SK-N-SH treated with all-trans-retinoic acid at 6 μM for 48 hours (cell line): ENCODE results near the gene RHEX.
"Not testable (repeated sequence)": the region's sequence is repeated elsewhere in the genome, so short reads cannot be mapped to it uniquely, and the experiment has no call there.

ENCODE experiments used
- ATAC-seq: fragments of 200-7000 bp; cut with Tn5 transposase; 3 replicates; pipeline ENCODE4 v1.9.1; 2020; ENCODE audit warnings: mild to moderate bottlenecking, moderate library complexity
- ARNTL ChIP-seq: fragments of 450-650 bp; formaldehyde crosslinking; IDR thresholded peaks from 2 replicates; pipeline ENCODE4 v1.5.0; 2020; ENCODE audit warnings: low read depth, mild to moderate bottlenecking, moderate library complexity, borderline replicate concordance
- BACH2 ChIP-seq: fragments of 250-450 bp; sonication (Bioruptor Pico); IDR thresholded peaks from 2 replicates; pipeline ENCODE4 v1.9.0; 2021; ENCODE audit warnings: mild to moderate bottlenecking, borderline replicate concordance
- CREB5 ChIP-seq: fragments of 250-450 bp; sonication (Bioruptor Pico); IDR thresholded peaks from 2 replicates; pipeline ENCODE4 v1.5.1; 2020; ENCODE audit warnings: low read depth, mild to moderate bottlenecking, moderate library complexity
- ESRRG ChIP-seq: fragments of 250-450 bp; sonication (Bioruptor Pico); IDR thresholded peaks from 2 replicates; pipeline ENCODE4 v1.6.1; 2021; ENCODE audit warnings: mild to moderate bottlenecking
- OSR1 ChIP-seq: fragments of 250-450 bp; sonication (Bioruptor Pico); IDR thresholded peaks from 2 replicates; pipeline ENCODE4 v1.8.0; 2022; ENCODE audit warnings: moderate library complexity, mild to moderate bottlenecking, inconsistent platforms
- PATZ1 ChIP-seq: fragments of 250-450 bp; sonication (Bioruptor Pico); IDR thresholded peaks from 2 replicates; pipeline ENCODE4 v1.8.0; 2020; ENCODE audit warnings: mild to moderate bottlenecking, moderate library complexity, borderline replicate concordance
- PPARA ChIP-seq: fragments of 250-450 bp; sonication (Bioruptor Pico); IDR thresholded peaks from 2 replicates; pipeline ENCODE4 v1.5.0; 2020; ENCODE audit warnings: mild to moderate bottlenecking, borderline replicate concordance
- SNAI2 ChIP-seq: fragments of 250-450 bp; sonication (Bioruptor Pico); IDR thresholded peaks from 2 replicates; pipeline ENCODE4 v1.5.0; 2020; ENCODE audit warnings: mild to moderate bottlenecking, moderate library complexity
- TOX ChIP-seq: fragments of 250-450 bp; sonication (Bioruptor Pico); IDR thresholded peaks from 2 replicates; pipeline ENCODE4 v1.8.0; 2021; ENCODE audit warnings: mild to moderate bottlenecking, moderate library complexity, borderline replicate concordance
- ZC3H10 ChIP-seq: fragments of 250-450 bp; sonication (Bioruptor Pico); IDR thresholded peaks from 2 replicates; pipeline ENCODE4 v1.5.1; 2021; ENCODE audit warnings: mild to moderate bottlenecking, moderate library complexity
- ZFP3 ChIP-seq: fragments of 250-450 bp; sonication (Bioruptor Pico); IDR thresholded peaks from 2 replicates; pipeline ENCODE4 v1.5.0; 2020; ENCODE audit warnings: mild to moderate bottlenecking, moderate library complexity
- TF ChIP-seq, protein P1 (sequence below): fragments of 250-450 bp; sonication (Bioruptor Pico); IDR thresholded peaks from 2 replicates; pipeline ENCODE4 v1.5.1; 2021; ENCODE audit warnings: mild to moderate bottlenecking, moderate library complexity
- TF ChIP-seq, protein P2 (sequence below): fragments of 250-450 bp; sonication (Bioruptor Pico); IDR thresholded peaks from 2 replicates; pipeline ENCODE4 v1.5.0; 2020; ENCODE audit warnings: mild to moderate bottlenecking, moderate library complexity

RHEX gene

GRCh38 chr1:206052919-206053610 lies at the start of gene RHEX:
Gene RHEX (plus strand): TSS chr1:206053173. CDS start chr1:206097829, 44,656 bp downstream.
- ATAC-seq: not testable (repeated sequence)

- no peak for ATAC-seq
- TF ChIP-seq, protein P1, sequence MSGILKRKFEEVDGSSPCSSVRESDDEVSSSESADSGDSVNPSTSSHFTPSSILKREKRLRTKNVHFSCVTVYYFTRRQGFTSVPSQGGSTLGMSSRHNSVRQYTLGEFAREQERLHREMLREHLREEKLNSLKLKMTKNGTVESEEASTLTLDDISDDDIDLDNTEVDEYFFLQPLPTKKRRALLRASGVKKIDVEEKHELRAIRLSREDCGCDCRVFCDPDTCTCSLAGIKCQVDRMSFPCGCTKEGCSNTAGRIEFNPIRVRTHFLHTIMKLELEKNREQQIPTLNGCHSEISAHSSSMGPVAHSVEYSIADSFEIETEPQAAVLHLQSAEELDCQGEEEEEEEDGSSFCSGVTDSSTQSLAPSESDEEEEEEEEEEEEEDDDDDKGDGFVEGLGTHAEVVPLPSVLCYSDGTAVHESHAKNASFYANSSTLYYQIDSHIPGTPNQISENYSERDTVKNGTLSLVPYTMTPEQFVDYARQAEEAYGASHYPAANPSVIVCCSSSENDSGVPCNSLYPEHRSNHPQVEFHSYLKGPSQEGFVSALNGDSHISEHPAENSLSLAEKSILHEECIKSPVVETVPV (CRISPR knock-in tag): no peak
- no peak for TF ChIP-seq ARNTL
- no peak for TF ChIP-seq ZFP3 (CRISPR knock-in tag)
- no peak for TF ChIP-seq CREB5
These were observed 48.8 kb upstream of the RHEX start for GRCh38 chr1:206003854-206004800.

GRCh38 chr1:206004826-206005225 lies 48.1 kb upstream of the RHEX start:
- ATAC-seq: no peak
- TF ChIP-seq CREB5 (no peak), TOX (no peak)

DNA sequence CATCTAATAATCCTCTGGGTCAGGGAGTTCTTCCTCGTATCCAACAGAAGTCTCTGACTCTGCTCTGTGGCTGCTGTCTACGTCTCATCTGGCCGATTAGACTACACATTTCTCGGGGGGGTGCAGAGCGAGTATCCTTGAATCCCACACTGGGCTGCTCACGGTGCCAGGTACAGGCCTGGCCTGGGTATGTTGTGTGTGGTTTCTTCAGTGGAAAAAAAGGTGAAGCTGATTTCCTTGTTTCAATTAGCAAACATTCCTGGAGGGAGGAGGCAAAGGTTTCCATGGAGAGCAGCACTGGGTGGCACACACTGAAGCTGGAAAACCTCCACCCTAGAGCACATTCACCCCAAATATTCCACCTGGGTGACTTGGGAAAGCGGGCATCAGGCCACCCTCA lies 47.7 kb upstream of the RHEX start:
- TF ChIP-seq ZC3H10 (CRISPR knock-in tag) (no peak), OSR1 (no peak), BACH2 (no peak), ESRRG (no peak), PPARA (no peak), ARNTL (no peak), SNAI2 (CRISPR knock-in tag) (no peak), CREB5 (no peak), PATZ1 (CRISPR knock-in tag) (no peak)
- TF ChIP-seq, protein P1 (CRISPR knock-in tag): no peak
- TF ChIP-seq, protein P2, sequence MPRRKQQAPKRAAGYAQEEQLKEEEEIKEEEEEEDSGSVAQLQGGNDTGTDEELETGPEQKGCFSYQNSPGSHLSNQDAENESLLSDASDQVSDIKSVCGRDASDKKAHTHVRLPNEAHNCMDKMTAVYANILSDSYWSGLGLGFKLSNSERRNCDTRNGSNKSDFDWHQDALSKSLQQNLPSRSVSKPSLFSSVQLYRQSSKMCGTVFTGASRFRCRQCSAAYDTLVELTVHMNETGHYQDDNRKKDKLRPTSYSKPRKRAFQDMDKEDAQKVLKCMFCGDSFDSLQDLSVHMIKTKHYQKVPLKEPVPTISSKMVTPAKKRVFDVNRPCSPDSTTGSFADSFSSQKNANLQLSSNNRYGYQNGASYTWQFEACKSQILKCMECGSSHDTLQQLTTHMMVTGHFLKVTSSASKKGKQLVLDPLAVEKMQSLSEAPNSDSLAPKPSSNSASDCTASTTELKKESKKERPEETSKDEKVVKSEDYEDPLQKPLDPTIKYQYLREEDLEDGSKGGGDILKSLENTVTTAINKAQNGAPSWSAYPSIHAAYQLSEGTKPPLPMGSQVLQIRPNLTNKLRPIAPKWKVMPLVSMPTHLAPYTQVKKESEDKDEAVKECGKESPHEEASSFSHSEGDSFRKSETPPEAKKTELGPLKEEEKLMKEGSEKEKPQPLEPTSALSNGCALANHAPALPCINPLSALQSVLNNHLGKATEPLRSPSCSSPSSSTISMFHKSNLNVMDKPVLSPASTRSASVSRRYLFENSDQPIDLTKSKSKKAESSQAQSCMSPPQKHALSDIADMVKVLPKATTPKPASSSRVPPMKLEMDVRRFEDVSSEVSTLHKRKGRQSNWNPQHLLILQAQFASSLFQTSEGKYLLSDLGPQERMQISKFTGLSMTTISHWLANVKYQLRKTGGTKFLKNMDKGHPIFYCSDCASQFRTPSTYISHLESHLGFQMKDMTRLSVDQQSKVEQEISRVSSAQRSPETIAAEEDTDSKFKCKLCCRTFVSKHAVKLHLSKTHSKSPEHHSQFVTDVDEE (CRISPR knock-in tag): no peak
- TF ChIP-seq, all 23 proteins: peak for 0
- ATAC-seq: no peak
